RWPE1 (cell line): ENCODE data around the gene NAGA.
"Not testable (repeated sequence)": the region's sequence is repeated elsewhere in the genome, so short reads cannot be mapped to it uniquely, and the experiment has no call there.

Experiments
- CTCF ChIA-PET: fragments of 350-600 bp; sonication (Branson Sonifier 250); formaldehyde crosslinking; extraction: SDS; loops from one replicate; lab custom pipeline; 2021; lab: Yijun Ruan, JAX
- POLR2A ChIA-PET: fragments of 400-600 bp; formaldehyde crosslinking; extraction: SDS; loops from one replicate; lab custom pipeline; 2020; ENCODE audit warnings: antibody characterized with exemption; ENCODE audit not compliant: low non-redundant PET; lab: Yijun Ruan, JAX
- DNase-seq: peaks from one replicate; pipeline ENCODE4 v3.0.0; 2012; ENCODE audit warnings: low spot score
- H3K27ac ChIP-seq: fragments of 450-650 bp; 2 replicates; pipeline ENCODE4 v1.5.1; 2017
- TF ChIP-seq, protein P1 (sequence below): fragments of 450-650 bp; conservative IDR thresholded peaks from 2 replicates; pipeline ENCODE4 v1.5.1; 2017; ENCODE audit warnings: low read depth, mild to moderate bottlenecking

Gene NAGA

GRCh38 chr22:42074846-42075676, 4.4 kb upstream of the NAGA start:
- TF ChIP-seq, protein P1, sequence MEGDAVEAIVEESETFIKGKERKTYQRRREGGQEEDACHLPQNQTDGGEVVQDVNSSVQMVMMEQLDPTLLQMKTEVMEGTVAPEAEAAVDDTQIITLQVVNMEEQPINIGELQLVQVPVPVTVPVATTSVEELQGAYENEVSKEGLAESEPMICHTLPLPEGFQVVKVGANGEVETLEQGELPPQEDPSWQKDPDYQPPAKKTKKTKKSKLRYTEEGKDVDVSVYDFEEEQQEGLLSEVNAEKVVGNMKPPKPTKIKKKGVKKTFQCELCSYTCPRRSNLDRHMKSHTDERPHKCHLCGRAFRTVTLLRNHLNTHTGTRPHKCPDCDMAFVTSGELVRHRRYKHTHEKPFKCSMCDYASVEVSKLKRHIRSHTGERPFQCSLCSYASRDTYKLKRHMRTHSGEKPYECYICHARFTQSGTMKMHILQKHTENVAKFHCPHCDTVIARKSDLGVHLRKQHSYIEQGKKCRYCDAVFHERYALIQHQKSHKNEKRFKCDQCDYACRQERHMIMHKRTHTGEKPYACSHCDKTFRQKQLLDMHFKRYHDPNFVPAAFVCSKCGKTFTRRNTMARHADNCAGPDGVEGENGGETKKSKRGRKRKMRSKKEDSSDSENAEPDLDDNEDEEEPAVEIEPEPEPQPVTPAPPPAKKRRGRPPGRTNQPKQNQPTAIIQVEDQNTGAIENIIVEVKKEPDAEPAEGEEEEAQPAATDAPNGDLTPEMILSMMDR: no peak
- H3K27ac ChIP-seq: peak overlapping the region; percentile 55
- ChIA-PET POLR2A (no interaction called here), CTCF (no interaction called here)
- DNase-seq: no peak

GRCh38 chr22:42074132-42074811, 3.7 kb upstream of the NAGA start, which contains the start of gene PHETA2:
TSS of gene PHETA2 (plus strand) at chr22:42074248. CDS start at chr22:42077294, 3,046 bp downstream.
- ChIA-PET CTCF (no interaction called here), POLR2A (no interaction called here)
- DNase-seq: no peak
- H3K27ac ChIP-seq: peak within 1 kb of the TSS; percentile 55
- TF ChIP-seq, protein P1: peak; percentile 26; the same call in 1 of the 2 replicates

DNA sequence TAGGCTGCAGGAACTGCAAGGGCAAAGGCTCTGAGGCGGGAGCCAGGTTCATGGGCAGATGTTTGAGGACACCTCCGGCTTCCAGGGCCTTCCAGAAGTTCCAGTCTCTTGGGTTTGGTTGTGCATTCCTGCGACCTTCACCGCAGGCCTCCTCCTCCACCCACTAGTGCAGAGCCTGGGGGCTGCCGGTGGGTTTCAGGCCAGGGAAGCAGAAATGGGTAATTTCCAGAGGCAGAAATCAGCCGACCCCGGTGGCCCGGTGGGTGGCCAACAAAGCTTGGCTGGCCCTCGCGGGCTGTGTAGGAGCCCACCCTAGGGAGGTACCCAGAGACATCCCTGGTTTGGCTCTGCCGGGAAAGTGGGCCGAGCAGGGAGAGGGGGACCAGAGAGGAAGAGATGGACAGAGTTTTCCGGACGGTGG, 3.0 kb upstream of the NAGA start:
- DNase-seq: no peak
- TF ChIP-seq, protein P1: no peak
- CTCF ChIA-PET: no interaction called here
- POLR2A ChIA-PET: no interaction called here
- H3K27ac ChIP-seq: peak overlapping the region; percentile 55

- TF ChIP-seq, protein P1: no peak
- peak overlapping the region; percentile 55 for H3K27ac ChIP-seq
- DNase-seq: no peak
- ChIA-PET CTCF (no interaction called here), POLR2A (no interaction called here)
Measured at GRCh38 chr22:42072606-42073330, 2.2 kb upstream of the NAGA start.

- DNase-seq: not testable (repeated sequence)
Measured at GRCh38 chr22:42071508-42071907, 896 bp upstream of the NAGA start.

GRCh38 chr22:42069801-42070516, 653 bp downstream of the NAGA start:
- ChIA-PET CTCF (interaction anchor here (0.6 to 0.7 kb wide), 2 partner anchors 75 to 122 kb away, joined by 3 read pairs; no protein-coding TSS in a partner anchor), POLR2A (no interaction called here)
- H3K27ac ChIP-seq: peak overlapping the region; percentile 88
- TF ChIP-seq, protein P1: no peak
- DNase-seq: no peak

More at GRCh38 chr22:42071508-42071907, 896 bp upstream of the NAGA start:
- peak overlapping the region; percentile 88 for H3K27ac ChIP-seq
- CTCF ChIA-PET: interaction anchor here (0.5 to 0.6 kb wide), 2 partner anchors 111 to 374 kb away, joined by 3 to 5 read pairs; no protein-coding TSS in a partner anchor
- POLR2A ChIA-PET: not testable (repeated sequence)
